ENCODE measurements around the gene FKBP4.

The FKBP4 gene

DNA sequence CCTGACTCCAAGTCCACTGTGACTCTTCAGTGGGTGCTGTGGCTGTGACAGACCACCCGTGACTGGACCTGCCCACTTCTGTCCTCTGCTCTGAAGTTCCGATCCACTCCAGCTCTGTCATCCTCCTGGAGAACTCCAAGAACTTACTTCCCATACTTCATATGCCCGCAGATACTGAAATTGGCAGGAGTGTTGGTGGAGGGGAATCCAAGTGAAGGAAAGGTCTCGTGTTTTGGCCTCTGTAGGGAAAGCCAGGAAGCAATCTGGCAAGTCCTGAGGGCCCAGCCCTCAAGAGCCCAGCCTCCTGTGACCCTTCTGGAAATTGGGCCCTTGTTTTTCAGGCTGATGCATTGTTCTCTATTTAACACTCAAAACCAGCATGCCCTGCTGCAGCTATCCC, 22.4 kb upstream of the FKBP4 start:
- Histone ChIP-seq H3K27me3 (ENCODE audit: insufficient read depth, low read length, poor library complexity) (no peaks in the 10 kb centered on the region), H4K20me1 (ENCODE audit: insufficient read depth, low read length) (peaks cover 5% of the 10 kb centered on the region), H3K27ac (ENCODE audit: low read length) (no peak overlapping the region), H2AFZ (ENCODE audit: low read depth, low read length) (no peak overlapping the region), H3K79me2 (ENCODE audit: insufficient read depth, low read length) (no peaks in the 10 kb centered on the region), H3K9ac (ENCODE audit: low read depth, low read length) (no peak overlapping the region), H3K4me3 (ENCODE audit: low read depth in 1 of 2, low read length in 2 of 2) (no peak overlapping the region), H3K36me3 (ENCODE audit: insufficient read depth, low read length) (no peaks in the 10 kb centered on the region), H3K9me3 (ENCODE audit: insufficient read depth, low read length, severe bottlenecking) (no peaks in the 10 kb centered on the region), H3K4me1 (ENCODE audit: insufficient read depth, low read length) (no peaks in the 10 kb centered on the region), H3K4me2 (ENCODE audit: insufficient read depth, low read length) (no peak overlapping the region)
- ATAC-seq (ENCODE audit: insufficient read depth, low read depth) = no peak
- TF ChIP-seq, protein P1, sequence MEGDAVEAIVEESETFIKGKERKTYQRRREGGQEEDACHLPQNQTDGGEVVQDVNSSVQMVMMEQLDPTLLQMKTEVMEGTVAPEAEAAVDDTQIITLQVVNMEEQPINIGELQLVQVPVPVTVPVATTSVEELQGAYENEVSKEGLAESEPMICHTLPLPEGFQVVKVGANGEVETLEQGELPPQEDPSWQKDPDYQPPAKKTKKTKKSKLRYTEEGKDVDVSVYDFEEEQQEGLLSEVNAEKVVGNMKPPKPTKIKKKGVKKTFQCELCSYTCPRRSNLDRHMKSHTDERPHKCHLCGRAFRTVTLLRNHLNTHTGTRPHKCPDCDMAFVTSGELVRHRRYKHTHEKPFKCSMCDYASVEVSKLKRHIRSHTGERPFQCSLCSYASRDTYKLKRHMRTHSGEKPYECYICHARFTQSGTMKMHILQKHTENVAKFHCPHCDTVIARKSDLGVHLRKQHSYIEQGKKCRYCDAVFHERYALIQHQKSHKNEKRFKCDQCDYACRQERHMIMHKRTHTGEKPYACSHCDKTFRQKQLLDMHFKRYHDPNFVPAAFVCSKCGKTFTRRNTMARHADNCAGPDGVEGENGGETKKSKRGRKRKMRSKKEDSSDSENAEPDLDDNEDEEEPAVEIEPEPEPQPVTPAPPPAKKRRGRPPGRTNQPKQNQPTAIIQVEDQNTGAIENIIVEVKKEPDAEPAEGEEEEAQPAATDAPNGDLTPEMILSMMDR (IDR thresholded peaks at IDR 0.05; ENCODE audit: borderline replicate concordance, extremely low read depth, low read length, poor library complexity, severe bottlenecking) = no peak
- no peak for TF ChIP-seq EZH2 (IDR thresholded peaks at IDR 0.05; ENCODE audit: borderline replicate concordance, low read depth, low read length, severe bottlenecking)
- DNase-seq = no peak

DNA sequence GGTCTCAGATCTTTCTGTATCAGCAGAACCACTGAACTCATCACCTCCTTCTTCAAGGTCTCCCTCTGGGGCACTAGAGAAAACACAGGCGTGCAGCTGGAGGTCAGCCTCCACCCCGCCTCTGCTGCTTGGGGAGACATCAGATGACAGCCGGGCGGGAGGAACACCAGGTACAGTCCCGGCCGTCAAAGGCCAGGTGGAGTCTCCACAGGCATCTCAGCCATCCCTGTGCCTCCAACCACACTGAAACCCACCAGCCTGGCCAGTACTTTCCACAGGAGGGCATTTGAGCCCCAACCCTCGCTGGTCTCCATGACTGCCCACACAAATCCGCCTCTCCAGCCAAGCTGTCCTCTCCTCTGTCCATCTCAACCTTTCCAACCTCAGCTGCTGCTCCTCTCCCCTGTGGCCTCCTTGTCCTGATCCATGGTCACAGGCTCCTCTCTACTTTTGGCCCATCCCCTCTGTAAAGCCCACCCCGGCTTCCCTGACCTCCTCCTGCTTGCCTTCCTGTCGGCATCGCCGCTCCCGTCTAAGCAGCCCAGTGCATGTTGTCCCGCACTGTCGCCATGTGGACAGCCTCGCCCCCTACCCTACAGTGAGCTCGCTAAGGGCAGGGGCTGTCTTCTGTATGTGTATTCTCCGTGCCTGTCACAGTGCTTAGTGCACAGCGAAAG, 21.4 kb upstream of the FKBP4 start:
- H3K4me2 ChIP-seq (ENCODE audit: insufficient read depth, low read length) = no peak overlapping the region
- no peak overlapping the region for H3K27ac ChIP-seq (ENCODE audit: low read length)
- H2AFZ ChIP-seq (ENCODE audit: low read depth, low read length) = no peak overlapping the region
- no peaks in the 10 kb centered on the region for H3K79me2 ChIP-seq (ENCODE audit: insufficient read depth, low read length)
- ATAC-seq (ENCODE audit: insufficient read depth, low read depth) (no peak), DNase-seq (no peak)
- no peak overlapping the region for H3K9ac ChIP-seq (ENCODE audit: low read depth, low read length)
- TF ChIP-seq, protein P1 (IDR thresholded peaks at IDR 0.05; ENCODE audit: borderline replicate concordance, extremely low read depth, low read length, poor library complexity, severe bottlenecking) = no peak
- TF ChIP-seq EZH2 (IDR thresholded peaks at IDR 0.05; ENCODE audit: borderline replicate concordance, low read depth, low read length, severe bottlenecking) = no peak
- H3K4me3 ChIP-seq (ENCODE audit: low read depth in 1 of 2, low read length in 2 of 2) = no peak overlapping the region
- H3K36me3 ChIP-seq (ENCODE audit: insufficient read depth, low read length) = no peaks in the 10 kb centered on the region
- no peaks in the 10 kb centered on the region for H3K4me1 ChIP-seq (ENCODE audit: insufficient read depth, low read length)
- H3K9me3 ChIP-seq (ENCODE audit: insufficient read depth, low read length, severe bottlenecking) = no peaks in the 10 kb centered on the region
- no peaks in the 10 kb centered on the region for H3K27me3 ChIP-seq (ENCODE audit: insufficient read depth, low read length, poor library complexity)
- peaks cover 3% of the 10 kb centered on the region for H4K20me1 ChIP-seq (ENCODE audit: insufficient read depth, low read length)

DNA sequence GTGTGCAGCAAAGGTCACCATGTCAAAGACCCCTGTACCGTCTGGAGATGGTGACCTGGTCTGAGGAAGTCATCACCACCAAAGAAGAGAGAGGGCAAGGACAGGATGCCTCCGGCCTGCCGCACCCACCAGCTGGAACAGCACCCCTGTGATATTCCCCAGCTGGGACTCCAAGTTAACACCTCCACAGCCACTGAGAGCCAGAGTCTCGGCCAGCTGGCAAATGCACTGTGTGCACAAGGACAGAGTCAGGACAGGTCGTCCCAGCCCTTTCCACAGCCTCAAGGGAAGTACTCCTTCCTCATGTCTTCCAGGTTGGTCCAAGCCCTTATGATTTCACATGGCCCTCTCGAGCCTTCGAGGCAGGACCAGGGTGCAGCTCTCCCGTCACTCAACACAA, 19.3 kb upstream of the FKBP4 start:
- ATAC-seq (ENCODE audit: insufficient read depth, low read depth) (no peak), DNase-seq (no peak)
- Histone ChIP-seq H3K4me1 (ENCODE audit: insufficient read depth, low read length) (no peaks in the 10 kb centered on the region), H3K27ac (ENCODE audit: low read length) (no peak overlapping the region), H3K27me3 (ENCODE audit: insufficient read depth, low read length, poor library complexity) (no peaks in the 10 kb centered on the region), H3K9me3 (ENCODE audit: insufficient read depth, low read length, severe bottlenecking) (no peaks in the 10 kb centered on the region), H3K79me2 (ENCODE audit: insufficient read depth, low read length) (no peaks in the 10 kb centered on the region), H3K4me3 (ENCODE audit: low read depth in 1 of 2, low read length in 2 of 2) (no peak overlapping the region), H3K9ac (ENCODE audit: low read depth, low read length) (no peak overlapping the region), H3K4me2 (ENCODE audit: insufficient read depth, low read length) (no peak overlapping the region), H3K36me3 (ENCODE audit: insufficient read depth, low read length) (no peaks in the 10 kb centered on the region), H2AFZ (ENCODE audit: low read depth, low read length) (no peak overlapping the region), H4K20me1 (ENCODE audit: insufficient read depth, low read length) (peaks cover 3% of the 10 kb centered on the region)
- TF ChIP-seq, protein P1 (IDR thresholded peaks at IDR 0.05; ENCODE audit: borderline replicate concordance, extremely low read depth, low read length, poor library complexity, severe bottlenecking) = no peak
- no peak for TF ChIP-seq EZH2 (IDR thresholded peaks at IDR 0.05; ENCODE audit: borderline replicate concordance, low read depth, low read length, severe bottlenecking)
